Raji (cell line): ENCODE measurements around the gene JOSD2.

Source experiments
- POLR2A ChIP-seq: IDR thresholded peaks from 2 replicates; pipeline ENCODE4 v1.6.1; 2011; ENCODE audit warnings: low read depth, low read length, control low read depth; ENCODE audit not compliant: insufficient read depth

JOSD2 gene

DNA sequence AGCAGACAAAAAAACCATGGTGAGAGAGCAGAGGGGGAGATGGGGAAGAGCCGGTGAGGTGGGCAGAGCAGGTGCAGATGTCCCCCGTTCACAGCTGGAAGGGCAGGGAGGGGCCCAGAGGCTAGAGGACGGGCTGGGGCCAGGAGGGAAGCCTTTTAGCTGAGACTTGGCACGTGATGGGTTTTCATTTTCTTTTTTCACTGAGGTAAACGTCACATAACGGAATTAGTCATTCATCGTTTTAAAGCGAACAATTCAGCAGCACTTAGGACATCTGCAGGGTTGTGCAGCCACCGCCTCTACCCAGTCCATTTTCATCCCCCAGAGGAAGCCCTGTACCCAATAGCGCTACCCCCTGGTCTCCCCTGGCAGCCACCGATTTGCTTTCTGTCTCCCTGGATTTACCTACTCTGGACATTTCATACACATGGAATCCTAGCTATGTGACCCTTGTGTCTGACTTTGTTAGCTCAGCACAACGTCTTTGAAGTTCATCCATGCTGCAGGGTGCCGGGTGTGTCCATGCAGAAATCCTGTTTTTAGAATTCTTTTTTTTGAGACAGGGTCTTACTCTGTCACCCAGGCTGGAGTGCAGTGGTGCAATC is 50.7 kb downstream of the JOSD2 start:
- peak; percentile 22; the same call in 1 of the 2 replicates for TF ChIP-seq POLR2A

DNA sequence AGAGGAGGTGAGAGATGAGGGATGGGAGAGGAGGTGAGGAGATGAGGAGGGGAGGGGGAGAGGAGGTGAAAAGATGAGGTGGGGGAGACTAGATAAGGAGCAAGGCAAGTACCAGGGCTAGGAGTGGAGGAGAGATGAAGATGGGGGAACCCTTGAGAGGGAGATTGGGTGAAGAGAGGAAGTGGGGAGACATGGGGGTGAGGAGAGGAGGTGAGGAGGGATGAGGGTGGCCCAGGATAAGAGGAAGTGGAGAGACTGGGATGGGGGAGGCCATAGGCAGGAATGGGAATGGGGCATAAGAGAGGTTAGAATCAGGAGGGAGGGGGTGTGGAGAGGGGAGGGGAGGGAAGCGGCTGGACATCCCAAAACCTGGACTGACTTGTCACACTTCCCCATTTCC is 51.4 kb downstream of the JOSD2 start:
- no peak for TF ChIP-seq POLR2A

DNA sequence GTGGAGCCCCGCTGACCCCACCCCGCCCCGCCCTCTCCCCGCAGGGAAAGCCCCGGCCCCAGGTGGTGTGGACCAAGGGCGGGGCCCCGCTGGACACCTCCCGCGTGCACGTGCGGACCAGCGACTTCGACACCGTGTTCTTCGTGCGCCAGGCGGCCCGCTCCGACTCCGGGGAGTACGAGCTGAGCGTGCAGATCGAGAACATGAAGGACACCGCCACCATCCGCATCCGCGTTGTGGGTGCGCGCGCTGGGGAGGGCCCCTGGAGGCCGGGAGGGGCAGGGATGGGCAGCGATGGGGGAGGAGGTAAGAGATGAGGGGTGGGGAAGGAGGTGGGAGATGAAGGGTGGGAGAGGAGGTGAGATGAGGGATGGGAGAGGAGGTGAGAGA is 51.9 kb downstream of the JOSD2 start:
- no peak for TF ChIP-seq POLR2A

DNA sequence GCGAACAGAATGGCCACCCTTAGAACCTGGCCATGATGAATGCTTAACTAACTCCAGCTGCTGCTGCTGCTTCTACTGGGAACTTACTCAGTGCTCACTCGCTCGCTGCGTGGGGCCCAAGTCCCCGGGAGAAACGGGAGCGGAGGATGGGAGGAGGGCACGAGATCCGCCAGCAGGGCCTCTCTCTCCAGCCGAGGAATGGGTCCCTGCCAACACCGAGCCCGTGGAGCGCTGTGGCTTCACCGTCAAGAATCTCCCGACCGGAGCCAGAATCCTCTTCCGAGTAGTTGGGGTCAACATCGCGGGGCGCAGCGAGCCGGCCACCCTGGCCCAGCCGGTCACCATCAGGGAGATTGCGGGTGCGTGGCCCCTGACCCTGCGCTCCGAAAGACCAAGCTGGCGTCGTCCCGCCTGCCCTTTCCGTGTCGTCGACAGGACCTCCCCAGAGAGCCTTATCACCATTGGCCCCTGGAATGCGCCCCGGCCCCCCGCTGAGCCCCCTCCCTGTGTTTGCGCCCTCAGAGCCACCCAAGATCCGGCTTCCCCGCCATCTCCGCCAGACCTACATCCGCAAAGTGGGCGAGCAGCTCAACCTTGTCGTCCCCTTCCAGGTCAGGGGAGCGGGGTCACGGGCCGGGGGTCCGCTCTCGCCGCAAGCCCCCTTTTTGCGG is 52.5 kb downstream of the JOSD2 start:
- TF ChIP-seq POLR2A = no peak

DNA sequence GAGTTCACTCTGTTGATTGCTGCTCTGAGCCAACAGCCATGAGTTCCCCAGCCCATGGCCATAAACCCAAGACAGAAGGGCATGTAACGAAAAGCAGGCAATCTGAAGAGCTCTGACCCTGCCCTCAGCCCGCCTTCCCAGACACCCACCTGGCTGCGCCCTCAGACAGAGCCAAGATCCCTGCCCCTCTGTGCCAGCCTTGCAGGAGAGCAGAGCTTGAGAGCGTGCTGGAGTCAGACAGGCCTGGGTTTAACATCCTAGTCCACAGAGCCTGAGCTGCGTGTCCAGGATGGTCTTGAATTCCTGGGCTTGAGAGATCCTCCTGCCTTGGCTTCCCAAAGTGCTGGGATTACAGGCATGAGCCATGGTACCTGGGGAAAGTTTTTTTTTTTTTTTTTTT is 53.7 kb downstream of the JOSD2 start:
- TF ChIP-seq POLR2A = no peak
